Spleen (tissue), 7 donors: Measurements from ENCODE around the gene AMZ2.

Experiments
- CTCF ChIP-seq, 11 experiments: fragments of 200-600 bp in 7 of 11; fragments of 450-650 bp in 4 of 11; sonication (generic) in 4 of 11; IDR thresholded peaks in 8 of 11; conservative IDR thresholded peaks in 3 of 11; 1 replicate in 7 of 11; 2 replicates in 4 of 11; pipeline versions ENCODE4 v1.4.0 to v1.8.0; 2016 to 2021; ENCODE audit warnings: antibody characterized with exemption in 11 of 11, inconsistent platforms in 4 of 11, mild to moderate bottlenecking in 1 of 11
- POLR2AphosphoS5 ChIP-seq, 3 donors: sonication (generic); formaldehyde crosslinking; IDR thresholded peaks; one replicate each; pipeline ENCODE4 v1.5.1; 2017; ENCODE audit warnings: antibody characterized with exemption in 3 of 3
- donor health status: DM: no; HTN: no; CAD: no; lungs with moderate emphysema.
- donor health status: DM: no; HTN: no; CAD: no.
- donor health status: DM: no; HTN: no; CAD: no.

DNA sequence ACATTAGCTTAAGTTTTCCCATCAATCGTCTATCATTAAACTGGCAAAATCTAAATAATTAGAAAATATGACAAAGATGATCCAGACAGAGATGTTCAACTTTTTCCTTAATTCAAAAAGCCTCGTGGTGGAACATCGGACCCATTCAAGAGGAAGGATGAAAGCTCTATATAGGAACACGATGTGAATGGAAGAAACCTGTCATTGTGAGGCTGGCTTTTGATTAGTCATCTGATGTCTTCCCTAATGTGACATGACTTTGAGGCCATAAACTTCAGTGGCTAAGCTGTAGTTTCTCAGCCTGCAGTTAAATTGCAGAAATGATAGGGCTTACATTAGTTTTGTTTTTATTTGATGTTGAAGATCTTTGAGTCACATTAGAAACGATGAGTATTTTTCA, 1.0 kb downstream of the AMZ2 start:
- TF ChIP-seq CTCF (IDR thresholded peaks at IDR 0.05 in 8 of 11, conservative IDR thresholded peaks at IDR 0.05 in 3 of 11): no peak
- TF ChIP-seq POLR2AphosphoS5 (IDR thresholded peaks at IDR 0.05): no peak
